ENCODE data around the gene SPATS2L.

- TF ChIP-seq POLR2AphosphoS5 (IDR thresholded peaks at IDR 0.05) (no peak), CTCF (IDR thresholded peaks at IDR 0.05) (no peak)
Observed at GRCh38 chr2:200320344-200320743, 13.9 kb downstream of the SPATS2L start.
